Measurements from ENCODE around the gene LRRC4. TPM values are rescaled to one million over a fixed set of nuclear protein-coding genes. Genes with fewer than 3 reads are reported as not detected.

Gene LRRC4
- total RNA-seq, 1 donor from 2014 or later = 67.5 TPM

GRCh38 chr7:128066395-128066794 is 35.2 kb upstream of the LRRC4 start:
- Mint-ChIP-seq H3K4me3 (no peak overlapping the region), H3K27me3 (ENCODE audit: low read depth) (no peaks in the 10 kb centered on the region), H3K27ac (ENCODE audit: unreplicated experiment) (no peak overlapping the region), H3K9me3 (no peaks in the 10 kb centered on the region), H3K36me3 (ENCODE audit: low read depth) (no peaks in the 10 kb centered on the region), H3K4me1 (peaks cover 5% of the 10 kb centered on the region)
- DNase-seq (ENCODE audit: low read depth, low spot score) = no peak
- no peak for TF ChIP-seq CTCF (conservative IDR thresholded peaks at IDR 0.05)

DNA sequence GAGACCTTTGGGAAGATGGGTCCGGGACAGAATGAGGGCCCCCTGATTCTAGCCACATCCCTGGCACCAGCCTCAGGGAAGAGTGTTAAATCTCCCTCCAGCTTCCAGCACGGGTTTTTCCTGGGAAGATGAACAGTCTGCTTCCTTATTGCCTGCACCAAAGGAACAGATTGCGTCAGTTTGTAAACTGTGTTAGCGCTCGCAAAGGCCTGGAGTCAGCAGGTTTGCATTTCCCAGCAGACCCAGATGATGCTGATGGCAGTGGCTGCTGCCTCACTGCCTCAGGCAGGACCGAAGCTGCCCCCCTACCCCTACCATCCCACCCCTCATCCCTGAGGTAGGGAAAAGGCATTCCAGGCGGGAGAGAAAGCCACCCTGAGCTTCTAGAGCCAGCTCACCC is 34.6 kb upstream of the LRRC4 start:
- no peaks in the 10 kb centered on the region for H3K36me3 Mint-ChIP-seq (ENCODE audit: low read depth)
- H3K9me3 Mint-ChIP-seq = no peaks in the 10 kb centered on the region
- H3K4me1 Mint-ChIP-seq = peaks cover 5% of the 10 kb centered on the region
- no peak overlapping the region for H3K4me3 Mint-ChIP-seq
- no peak for TF ChIP-seq CTCF (conservative IDR thresholded peaks at IDR 0.05)
- no peak for DNase-seq (ENCODE audit: low read depth, low spot score)
- no peaks in the 10 kb centered on the region for H3K27me3 Mint-ChIP-seq (ENCODE audit: low read depth)
- no peak overlapping the region for H3K27ac Mint-ChIP-seq (ENCODE audit: unreplicated experiment)

- DNase-seq (ENCODE audit: low read depth, low spot score) = no peak
- no peak for TF ChIP-seq CTCF (conservative IDR thresholded peaks at IDR 0.05)
- H3K27me3 Mint-ChIP-seq (ENCODE audit: low read depth) = no peaks in the 10 kb centered on the region
- H3K36me3 Mint-ChIP-seq (ENCODE audit: low read depth) = no peaks in the 10 kb centered on the region
- H3K4me1 Mint-ChIP-seq = peaks cover 22% of the 10 kb centered on the region
- no peak overlapping the region for H3K4me3 Mint-ChIP-seq
- H3K27ac Mint-ChIP-seq (ENCODE audit: unreplicated experiment) = no peak overlapping the region
- no peaks in the 10 kb centered on the region for H3K9me3 Mint-ChIP-seq
Measured at GRCh38 chr7:128063088-128063487, 31.9 kb upstream of the LRRC4 start.

DNA sequence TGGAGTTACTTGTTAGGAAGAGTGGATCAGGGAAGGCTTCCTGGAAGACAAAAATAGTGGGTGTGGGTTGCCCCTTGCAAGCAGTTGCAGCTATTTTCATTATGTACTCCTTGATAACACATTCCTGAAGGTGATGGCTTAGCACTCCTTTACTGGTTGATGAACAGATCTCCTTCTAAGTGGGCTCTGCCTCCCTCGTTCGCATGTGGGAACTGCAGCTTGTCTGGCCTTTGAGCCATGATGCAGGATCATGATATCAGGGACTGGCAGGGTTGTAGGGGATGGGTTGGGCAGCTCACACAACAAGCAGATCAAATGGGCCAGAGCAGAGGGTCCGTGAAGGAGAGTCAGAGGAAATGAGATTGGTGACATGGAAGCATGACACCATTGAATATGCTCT is 28.8 kb upstream of the LRRC4 start:
- no peaks in the 10 kb centered on the region for H3K9me3 Mint-ChIP-seq
- H3K4me3 Mint-ChIP-seq = no peak overlapping the region
- H3K36me3 Mint-ChIP-seq (ENCODE audit: low read depth) = no peaks in the 10 kb centered on the region
- no peak for TF ChIP-seq CTCF (conservative IDR thresholded peaks at IDR 0.05)
- no peak for DNase-seq (ENCODE audit: low read depth, low spot score)
- no peak overlapping the region for H3K27ac Mint-ChIP-seq (ENCODE audit: unreplicated experiment)
- no peaks in the 10 kb centered on the region for H3K27me3 Mint-ChIP-seq (ENCODE audit: low read depth)
- peaks cover 29% of the 10 kb centered on the region for H3K4me1 Mint-ChIP-seq

GRCh38 chr7:128059143-128059988 is 28.1 kb upstream of the LRRC4 start:
- Mint-ChIP-seq H3K4me1 (peaks cover 29% of the 10 kb centered on the region), H3K27ac (ENCODE audit: unreplicated experiment) (no peak overlapping the region), H3K9me3 (no peaks in the 10 kb centered on the region), H3K4me3 (no peak overlapping the region), H3K27me3 (ENCODE audit: low read depth) (no peaks in the 10 kb centered on the region), H3K36me3 (ENCODE audit: low read depth) (no peaks in the 10 kb centered on the region)
- no peak for DNase-seq (ENCODE audit: low read depth, low spot score)
- no peak for TF ChIP-seq CTCF (conservative IDR thresholded peaks at IDR 0.05)
